Colonic mucosa (tissue), 4 donors: ENCODE data around the gene WDR45. TPM values are rescaled to one million over a fixed set of nuclear protein-coding genes. Genes with fewer than 3 reads are reported as not detected.

ENCODE experiments used
- DNase-seq: peaks from one replicate; pipeline ENCODE4 v3.0.0-alpha.2; 2020
- H3K27ac ChIP-seq: fragments of 200-600 bp; one replicate; pipeline ENCODE4 v1.8.0; 2021
- H3K27me3 ChIP-seq: fragments of 200-600 bp; one replicate; pipeline ENCODE4 v1.8.0; 2021
- H3K36me3 ChIP-seq: fragments of 200-600 bp; one replicate; pipeline ENCODE4 v1.8.0; 2021
- H3K4me1 ChIP-seq: fragments of 200-600 bp; one replicate; pipeline ENCODE4 v1.8.0; 2021; ENCODE audit warnings: mild to moderate bottlenecking
- H3K4me3 ChIP-seq: fragments of 200-600 bp; one replicate; pipeline ENCODE4 v1.8.0; 2021
- H3K9ac ChIP-seq, 2 donors: one replicate each; pipeline ENCODE4 v1.7.0; 2013; ENCODE audit warnings: control low read depth in 2 of 2, low read depth in 2 of 2, low read length in 2 of 2
- H3K9me3 ChIP-seq: fragments of 200-600 bp; one replicate; pipeline ENCODE4 v1.8.0; 2021
- CTCF ChIP-seq: fragments of 200-600 bp; IDR thresholded peaks from one replicate; pipeline ENCODE4 v1.8.0; 2022; ENCODE audit warnings: antibody characterized with exemption, mild to moderate bottlenecking
- intact Hi-C: fragments of 100-400 bp; cut with DNase I; formaldehyde crosslinking; loops from one replicate; pipeline ENCODE4 v1.14.1; 2022
- total RNA-seq, 2 donors: library from RNA; stranded (reverse); fragmentation: NEBNext Ultra II Directional in 1 of 2; extraction: Animal tissue kit (Norgen Biotek cat#: 25700) in 1 of 2; gene quantifications; one replicate each; pipeline ENCODE4 v1.2.1, GENCODE V29; 2021
- donor health status: healthy.
- donor health status: DM: no; HTN: no; CAD: no.
- donor health status: DM: no; HTN: no; CAD: no.

WDR45 gene
- total RNA-seq, 2 donors from 2014 or later: 40.6 to 46.9 TPM

- TF ChIP-seq CTCF: no peak
- H3K9me3 ChIP-seq: no peaks in the 10 kb centered on the region
- H3K36me3 ChIP-seq: no peaks in the 10 kb centered on the region
- H3K27ac ChIP-seq: no peak overlapping the region
- no peak overlapping the region for H3K9ac ChIP-seq
- no peak for DNase-seq
- intact Hi-C loops: no loop called here
- H3K4me1 ChIP-seq: no peaks in the 10 kb centered on the region
- no peak overlapping the region for H3K4me3 ChIP-seq
- H3K27me3 ChIP-seq: no peaks in the 10 kb centered on the region
Measured at GRCh38 chrX:49106296-49106695, 26.6 kb upstream of the WDR45 start.

GRCh38 chrX:49103637-49104036 is 23.9 kb upstream of the WDR45 start:
- no peaks in the 10 kb centered on the region for H3K9me3 ChIP-seq
- no peak for DNase-seq
- H3K4me1 ChIP-seq: no peaks in the 10 kb centered on the region
- H3K9ac ChIP-seq: no peak overlapping the region
- no peak overlapping the region for H3K27ac ChIP-seq
- H3K36me3 ChIP-seq: no peaks in the 10 kb centered on the region
- no peak for TF ChIP-seq CTCF
- intact Hi-C loops: no loop called here
- no peak overlapping the region for H3K4me3 ChIP-seq
- H3K27me3 ChIP-seq: no peaks in the 10 kb centered on the region

GRCh38 chrX:49102190-49102589 is 22.5 kb upstream of the WDR45 start:
- intact Hi-C loops: no loop called here
- H3K9ac ChIP-seq: no peak overlapping the region

GRCh38 chrX:49101629-49101984 is 21.9 kb upstream of the WDR45 start:
- H3K36me3 ChIP-seq: no peaks in the 10 kb centered on the region
- H3K27me3 ChIP-seq: no peaks in the 10 kb centered on the region
- DNase-seq: no peak
- intact Hi-C loops: no loop called here
- H3K9me3 ChIP-seq: no peaks in the 10 kb centered on the region
- TF ChIP-seq CTCF: no peak
- H3K9ac ChIP-seq: peak overlapping the region; percentile 55 to 72
- peak overlapping the region; percentile 50 for H3K4me3 ChIP-seq
- no peaks in the 10 kb centered on the region for H3K4me1 ChIP-seq
- H3K27ac ChIP-seq: no peak overlapping the region

More at GRCh38 chrX:49102190-49102589, 22.5 kb upstream of the WDR45 start:
- no peak for DNase-seq
- Histone ChIP-seq H3K27me3 (no peaks in the 10 kb centered on the region), H3K36me3 (no peaks in the 10 kb centered on the region), H3K4me3 (no peak overlapping the region), H3K4me1 (no peaks in the 10 kb centered on the region), H3K27ac (no peak overlapping the region), H3K9me3 (no peaks in the 10 kb centered on the region)
- TF ChIP-seq CTCF: no peak

GRCh38 chrX:49100704-49101628 is 21.3 kb upstream of the WDR45 start:
- TF ChIP-seq CTCF: no peak
- peak overlapping the region; percentile 68 for H3K27ac ChIP-seq
- peak; percentile 91 for DNase-seq
- H3K36me3 ChIP-seq: no peaks in the 10 kb centered on the region
- peak overlapping the region; percentile 72 to 81 for H3K9ac ChIP-seq
- no peaks in the 10 kb centered on the region for H3K9me3 ChIP-seq
- H3K4me3 ChIP-seq: peak overlapping the region; percentile 50
- no peaks in the 10 kb centered on the region for H3K27me3 ChIP-seq
- no peaks in the 10 kb centered on the region for H3K4me1 ChIP-seq
- intact Hi-C loops: no loop called here
